Tibial nerve (tissue), 4 donors: ENCODE data around the gene GRK1. TPM values are rescaled to one million over a fixed set of nuclear protein-coding genes. Genes with fewer than 3 reads are reported as not detected.

Experiments
- DNase-seq, 2 donors: peaks; one replicate each; pipeline ENCODE4 v3.0.0-alpha.2; 2019; ENCODE audit warnings: low spot score in 2 of 2
- H3K27ac ChIP-seq, 4 donors: fragments of 200-600 bp; sonication (generic) in 3 of 4; one replicate each; pipeline ENCODE4 v1.5.1; 2017 to 2019; ENCODE audit warnings: mild to moderate bottlenecking in 1 of 4
- H3K27me3 ChIP-seq, 2 donors: fragments of 200-600 bp; sonication (generic) in 1 of 2; one replicate each; pipeline versions ENCODE4 v1.5.1 to v1.6.0; 2017 to 2019
- H3K36me3 ChIP-seq, 3 donors: fragments of 200-600 bp; sonication (generic); one replicate each; pipeline ENCODE4 v1.5.1; 2018 to 2019
- H3K4me1 ChIP-seq, 4 donors: fragments of 200-600 bp; sonication (generic) in 3 of 4; one replicate each; pipeline ENCODE4 v1.5.1; 2017 to 2019
- H3K4me3 ChIP-seq, 4 donors: fragments of 200-600 bp; sonication (generic) in 3 of 4; one replicate each; pipeline ENCODE4 v1.5.1; 2017 to 2019; ENCODE audit warnings: mild to moderate bottlenecking in 1 of 4, moderate library complexity in 1 of 4
- H3K9me3 ChIP-seq, 4 donors: fragments of 200-600 bp; sonication (generic) in 3 of 4; one replicate each; pipeline ENCODE4 v1.5.1; 2017 to 2019
- EP300 ChIP-seq, 2 donors: sonication (generic); formaldehyde crosslinking; IDR thresholded peaks; one replicate each; pipeline ENCODE4 v1.6.1; 2017; ENCODE audit warnings: antibody characterized with exemption in 2 of 2, mild to moderate bottlenecking in 1 of 2
- POLR2A ChIP-seq, 2 donors: fragments of 450-650 bp; IDR thresholded peaks; one replicate each; pipeline ENCODE4 v1.6.1; 2017; ENCODE audit warnings: antibody characterized with exemption in 2 of 2, mild to moderate bottlenecking in 2 of 2, moderate library complexity in 2 of 2
- WGBS, 2 donors: methylation state at CpG; one replicate each; pipeline ENCODE4 v1.1.5; 2018; 5-methylcytosine and 5-hydroxymethylcytosine counted together
- total RNA-seq, 4 donors: library from RNA; depleted of rRNA; stranded (reverse); fragments of >200 nt; gene quantifications; one replicate each; pipeline ENCODE4 v1.1.0, GENCODE V29; 2016
- TF ChIP-seq, protein P1 (sequence below), 5 experiments: fragments of 200-600 bp in 3 of 5; fragments of 450-650 bp in 2 of 5; sonication (generic) in 3 of 5; IDR thresholded peaks; one replicate each; pipeline ENCODE4 v1.5.1; 2016 to 2019; ENCODE audit warnings: antibody characterized with exemption in 5 of 5, mild to moderate bottlenecking in 3 of 5, moderate library complexity in 2 of 5

Gene GRK1
- total RNA-seq, 4 donors from 2014 or later: not detected

DNA sequence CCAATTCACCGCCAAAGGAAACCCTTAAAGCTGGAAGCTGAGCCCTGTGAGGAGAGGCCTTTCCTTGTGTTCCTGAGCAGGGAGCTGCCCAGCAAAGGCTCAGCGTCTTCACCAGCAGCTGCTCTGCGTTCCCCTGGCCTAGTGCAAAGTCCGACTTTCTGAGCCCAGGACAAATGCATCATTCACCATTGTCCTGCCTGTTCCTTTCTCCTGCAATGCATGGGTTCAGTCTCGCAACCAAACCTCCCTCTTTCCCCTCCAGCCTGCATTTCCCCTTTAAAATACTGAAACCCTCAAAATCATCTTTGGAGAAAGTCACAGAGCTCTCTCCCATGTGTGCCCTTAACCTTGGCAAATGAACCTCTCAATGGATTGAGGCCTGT is 79.1 kb downstream of the GRK1 start:
- H3K27me3 ChIP-seq: peaks cover 0 to 2% of the 10 kb centered on the region in 2 donors
- no peak for DNase-seq
- H3K9me3 ChIP-seq: no peaks in the 10 kb centered on the region
- no peaks in the 10 kb centered on the region for H3K36me3 ChIP-seq
- peaks cover 0 to 19% (median 0%) of the 10 kb centered on the region in 4 donors for H3K4me1 ChIP-seq
- H3K27ac ChIP-seq: no peak overlapping the region
- TF ChIP-seq, protein P1, sequence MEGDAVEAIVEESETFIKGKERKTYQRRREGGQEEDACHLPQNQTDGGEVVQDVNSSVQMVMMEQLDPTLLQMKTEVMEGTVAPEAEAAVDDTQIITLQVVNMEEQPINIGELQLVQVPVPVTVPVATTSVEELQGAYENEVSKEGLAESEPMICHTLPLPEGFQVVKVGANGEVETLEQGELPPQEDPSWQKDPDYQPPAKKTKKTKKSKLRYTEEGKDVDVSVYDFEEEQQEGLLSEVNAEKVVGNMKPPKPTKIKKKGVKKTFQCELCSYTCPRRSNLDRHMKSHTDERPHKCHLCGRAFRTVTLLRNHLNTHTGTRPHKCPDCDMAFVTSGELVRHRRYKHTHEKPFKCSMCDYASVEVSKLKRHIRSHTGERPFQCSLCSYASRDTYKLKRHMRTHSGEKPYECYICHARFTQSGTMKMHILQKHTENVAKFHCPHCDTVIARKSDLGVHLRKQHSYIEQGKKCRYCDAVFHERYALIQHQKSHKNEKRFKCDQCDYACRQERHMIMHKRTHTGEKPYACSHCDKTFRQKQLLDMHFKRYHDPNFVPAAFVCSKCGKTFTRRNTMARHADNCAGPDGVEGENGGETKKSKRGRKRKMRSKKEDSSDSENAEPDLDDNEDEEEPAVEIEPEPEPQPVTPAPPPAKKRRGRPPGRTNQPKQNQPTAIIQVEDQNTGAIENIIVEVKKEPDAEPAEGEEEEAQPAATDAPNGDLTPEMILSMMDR (IDR thresholded peaks at IDR 0.05): no peak
- TF ChIP-seq EP300 (IDR thresholded peaks at IDR 0.05): no peak
- TF ChIP-seq POLR2A (IDR thresholded peaks at IDR 0.05): no peak
- 41 to 51% methylated on average over 5 of the region's 5 CpGs for WGBS, 2 donors
- no peak overlapping the region for H3K4me3 ChIP-seq

- no peaks in the 10 kb centered on the region for H3K36me3 ChIP-seq
- peaks cover 0 to 2% of the 10 kb centered on the region in 2 donors for H3K27me3 ChIP-seq
- TF ChIP-seq, protein P1 (IDR thresholded peaks at IDR 0.05): no peak
- TF ChIP-seq POLR2A (IDR thresholded peaks at IDR 0.05) (no peak), EP300 (IDR thresholded peaks at IDR 0.05) (no peak)
- no peak overlapping the region for H3K27ac ChIP-seq
- H3K4me3 ChIP-seq: no peak overlapping the region
- no peaks in the 10 kb centered on the region for H3K9me3 ChIP-seq
- H3K4me1 ChIP-seq: peaks cover 0 to 15% (median 0%) of the 10 kb centered on the region in 4 donors
- WGBS, 2 donors: 82 to 85% methylated on average over 12 of the region's 12 CpGs
- DNase-seq: no peak
These were observed 79.7 kb downstream of the GRK1 start for GRCh38 chr13:113746671-113747070.

- no peaks in the 10 kb centered on the region for H3K9me3 ChIP-seq
- no peak for TF ChIP-seq EP300 (IDR thresholded peaks at IDR 0.05)
- TF ChIP-seq POLR2A (IDR thresholded peaks at IDR 0.05): no peak
- TF ChIP-seq, protein P1 (IDR thresholded peaks at IDR 0.05): no peak
- WGBS, 2 donors: 81 to 83% methylated on average over 21 to 24 of the region's 25 CpGs
- no peaks in the 10 kb centered on the region for H3K36me3 ChIP-seq
- no peak overlapping the region for H3K27ac ChIP-seq
- H3K27me3 ChIP-seq: no peaks in the 10 kb centered on the region
- peaks cover 0 to 8% (median 0%) of the 10 kb centered on the region in 4 donors for H3K4me1 ChIP-seq
- H3K4me3 ChIP-seq: no peak overlapping the region
- no peak for DNase-seq
These were observed 80.3 kb downstream of the GRK1 start for GRCh38 chr13:113747291-113747833.

GRCh38 chr13:113748101-113748861 is 81.3 kb downstream of the GRK1 start:
- H3K4me1 ChIP-seq: no peaks in the 10 kb centered on the region
- H3K9me3 ChIP-seq: no peaks in the 10 kb centered on the region
- no peak overlapping the region for H3K4me3 ChIP-seq
- no peak overlapping the region for H3K27ac ChIP-seq
- H3K36me3 ChIP-seq: no peaks in the 10 kb centered on the region
- no peaks in the 10 kb centered on the region for H3K27me3 ChIP-seq
- TF ChIP-seq, protein P1 (IDR thresholded peaks at IDR 0.05): no peak
- no peak for TF ChIP-seq POLR2A (IDR thresholded peaks at IDR 0.05)
- TF ChIP-seq EP300 (IDR thresholded peaks at IDR 0.05): no peak
- no peak for DNase-seq
- 76 to 80% methylated on average over 18 to 25 of the region's 25 CpGs for WGBS, 2 donors

GRCh38 chr13:113748862-113749451 is 81.9 kb downstream of the GRK1 start:
- TF ChIP-seq POLR2A (IDR thresholded peaks at IDR 0.05) (no peak), EP300 (IDR thresholded peaks at IDR 0.05) (no peak)
- TF ChIP-seq, protein P1 (IDR thresholded peaks at IDR 0.05): no peak
- H3K4me3 ChIP-seq: no peak overlapping the region
- H3K4me1 ChIP-seq: no peaks in the 10 kb centered on the region
- no peaks in the 10 kb centered on the region for H3K9me3 ChIP-seq
- H3K36me3 ChIP-seq: no peaks in the 10 kb centered on the region
- WGBS, 2 donors: 80 to 89% methylated on average over 15 to 17 of the region's 22 CpGs
- no peak overlapping the region for H3K27ac ChIP-seq
- H3K27me3 ChIP-seq: no peaks in the 10 kb centered on the region
- no peak for DNase-seq
